GM21526 (cell line): ENCODE results near the gene MRPL53.
"Not testable (repeated sequence)": the region's sequence is repeated elsewhere in the genome, so short reads cannot be mapped to it uniquely, and the experiment has no call there.

Source experiments
- ATAC-seq: cut with Tn5 transposase; IDR thresholded peaks from one replicate; pipeline ENCODE4 v1.9.1; 2021; ENCODE audit warnings: moderate library complexity; ENCODE audit not compliant: unreplicated experiment, low FRiP score

MRPL53 gene

DNA sequence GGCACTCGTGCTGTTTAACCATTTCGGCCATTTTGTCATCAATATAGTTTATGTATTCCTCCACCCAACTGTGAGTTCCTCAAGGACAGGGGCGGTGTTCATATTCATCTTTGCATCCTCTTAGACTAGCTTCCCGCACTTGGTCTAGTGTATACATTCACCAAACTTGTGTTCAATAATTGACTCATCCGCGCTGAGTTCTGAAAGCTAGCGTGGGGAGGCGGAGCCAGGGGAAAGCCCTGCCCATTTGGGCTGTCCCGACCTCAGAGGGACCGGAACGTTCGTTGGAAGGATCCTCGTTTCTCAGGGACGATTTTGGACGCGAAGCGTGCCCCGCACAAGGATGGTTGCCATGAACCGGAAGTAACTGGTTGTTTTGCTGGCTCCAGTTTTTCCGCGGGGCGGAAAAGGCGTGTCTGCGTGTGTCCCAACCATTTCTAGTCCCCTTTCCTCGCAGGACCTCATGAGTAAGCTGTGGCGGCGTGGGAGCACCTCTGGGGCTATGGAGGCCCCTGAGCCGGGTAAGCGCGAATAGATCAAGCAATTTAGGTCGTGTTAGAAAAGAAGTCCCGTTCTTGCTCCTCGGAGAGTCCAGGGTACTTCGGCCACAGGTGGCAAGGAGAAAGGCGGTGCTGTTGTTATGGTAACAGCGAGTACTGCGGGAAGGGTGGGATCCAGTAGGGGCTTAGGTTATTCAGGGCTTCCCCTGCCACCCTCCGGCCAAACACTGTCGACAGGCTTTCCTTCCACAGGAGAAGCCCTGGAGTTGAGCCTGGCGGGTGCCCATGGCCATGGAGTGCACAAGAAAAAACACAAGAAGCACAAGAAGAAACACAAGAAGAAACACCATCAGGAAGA is 17.6 kb downstream of the MRPL53 start, which contains the start of gene INO80B:
TSS of gene INO80B (plus strand) at position 434 of the 858 bp plus-strand sequence. CDS start at position 464, 30 bp downstream.
- ATAC-seq, result peak; percentile 48

DNA sequence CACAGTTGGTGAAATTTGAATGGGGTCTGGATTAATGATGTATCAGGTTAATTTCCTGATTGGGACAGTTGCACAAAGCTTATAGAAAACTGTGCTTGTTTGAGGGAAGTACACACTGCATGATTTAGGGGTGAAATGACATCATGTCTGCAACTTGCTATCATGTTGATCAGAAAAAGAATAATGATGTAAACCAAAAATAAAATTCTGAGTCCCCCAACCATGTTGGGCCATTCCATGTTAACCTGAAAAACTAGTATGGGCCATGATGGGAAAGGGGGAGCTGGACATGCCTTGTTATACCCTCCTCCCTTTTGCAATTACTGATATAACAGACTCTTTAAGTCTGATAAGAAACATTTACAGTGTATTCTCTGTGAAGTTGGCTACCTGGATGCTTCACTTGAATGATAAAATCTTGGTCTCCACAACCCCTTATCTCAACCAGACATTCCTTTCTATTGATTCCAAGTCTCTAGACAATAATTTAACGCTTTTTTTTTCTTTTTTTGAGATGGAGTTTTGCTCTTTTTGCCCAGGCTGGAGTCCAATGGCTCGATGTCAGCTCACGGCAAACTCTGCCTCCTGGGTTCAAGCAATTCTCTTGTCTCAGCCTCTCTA is 21.8 kb downstream of the MRPL53 start:
- no peak for ATAC-seq

DNA sequence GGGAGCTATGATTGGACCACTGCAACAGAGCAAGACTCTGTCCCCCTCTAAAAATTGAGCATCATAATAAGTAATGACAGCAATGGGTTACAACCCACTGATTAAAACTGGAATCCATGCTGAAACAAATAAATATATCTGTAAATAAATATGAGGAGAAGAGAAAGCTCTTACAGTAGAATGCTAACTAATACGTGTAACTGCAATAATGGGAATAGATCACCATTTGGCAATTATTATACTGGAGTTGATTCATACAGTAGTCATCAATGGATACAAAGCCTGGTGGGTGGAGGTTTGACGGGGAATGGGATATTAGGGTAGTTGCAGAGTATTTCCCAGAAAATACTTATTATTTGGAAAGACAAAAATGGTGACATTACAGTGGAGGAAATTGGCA is 23.7 kb downstream of the MRPL53 start:
- ATAC-seq, result no peak

- no peak for ATAC-seq
Measured at GRCh38 chr2:74447230-74447999, 25.1 kb downstream of the MRPL53 start.

DNA sequence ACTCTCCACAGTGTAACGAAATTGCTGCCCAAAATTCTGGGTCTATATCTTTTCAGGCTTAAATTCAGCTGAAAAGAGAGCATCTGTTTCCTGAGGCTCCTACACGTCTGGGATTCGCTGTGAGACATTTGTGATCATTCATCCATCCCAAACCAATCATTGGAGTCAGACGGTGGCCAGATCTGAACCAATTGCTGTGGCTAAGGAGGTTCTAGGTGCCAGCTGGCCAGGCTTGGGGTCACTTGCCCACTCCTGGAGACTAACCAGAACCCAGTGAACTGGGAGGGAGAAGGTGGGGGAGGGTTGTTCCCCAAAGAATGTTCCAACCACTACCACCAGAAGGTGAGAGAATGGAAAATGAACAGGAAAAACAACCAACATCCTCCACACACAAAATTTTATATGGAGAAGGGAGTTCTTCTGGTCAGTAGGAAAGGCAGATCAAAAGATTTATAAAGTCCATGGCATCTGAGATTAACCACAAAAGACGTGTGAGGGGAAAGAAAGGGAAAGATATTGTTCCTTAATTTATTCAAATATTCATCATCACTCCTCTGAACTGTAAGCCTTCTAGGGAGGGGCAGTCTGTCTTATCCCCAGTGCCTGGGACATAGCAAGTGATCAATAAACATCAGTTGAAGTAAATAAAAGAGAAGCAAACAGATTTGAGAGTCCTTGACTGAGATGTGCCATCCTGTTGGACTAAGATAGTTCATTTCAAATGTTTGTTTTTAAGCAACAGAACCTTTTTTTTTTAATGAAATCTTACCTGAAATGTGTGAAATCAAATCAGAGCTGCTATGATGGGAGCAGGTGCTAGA is 27.8 kb downstream of the MRPL53 start:
- ATAC-seq, result no peak

- not testable (repeated sequence) for ATAC-seq
Measured at GRCh38 chr2:74442483-74443297, 29.8 kb downstream of the MRPL53 start.

DNA sequence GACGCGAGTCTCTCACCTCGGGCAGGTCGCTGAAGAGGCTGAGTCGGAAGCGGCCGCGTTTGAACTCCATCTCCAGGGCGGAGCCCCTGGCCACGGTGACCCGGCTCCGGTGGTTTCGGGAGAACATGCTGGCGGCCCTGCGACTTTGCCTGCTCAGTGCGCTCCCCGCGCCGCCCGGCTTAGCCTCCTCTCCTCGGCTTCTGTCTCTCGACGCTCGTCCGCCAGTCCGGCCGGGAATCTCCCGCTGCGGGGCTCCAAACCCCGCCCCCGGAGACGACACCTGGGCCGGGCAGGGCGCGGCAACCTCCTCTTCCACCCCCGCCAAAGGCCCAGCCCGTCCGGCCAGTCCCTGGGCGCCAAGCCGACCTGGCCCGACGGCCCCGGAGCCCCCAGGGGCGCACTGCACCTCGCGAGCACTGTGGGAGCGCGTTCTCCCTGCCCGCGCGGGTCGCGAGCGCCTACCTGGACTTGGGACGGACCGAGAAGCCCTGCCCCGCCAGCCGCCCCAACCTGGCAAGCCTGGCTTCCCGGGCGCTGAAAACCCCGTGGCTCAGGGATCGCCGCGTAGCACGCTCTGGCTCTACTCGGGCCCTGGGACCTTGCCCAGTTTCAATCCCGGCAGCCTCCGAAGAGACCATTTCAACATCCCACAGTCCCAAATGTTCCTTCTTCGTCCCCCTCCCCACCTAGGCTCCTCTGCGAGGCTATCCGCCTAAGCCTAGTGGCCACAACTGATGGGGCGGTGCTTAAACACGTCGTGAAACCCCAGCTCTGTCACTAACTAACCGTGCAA is 30.6 kb downstream of the MRPL53 start, which contains the start of gene RTKN:
TSS of gene RTKN (minus strand) at position 248 of the 793 bp plus-strand sequence. CDS start at position 127, 121 bp downstream.
- ATAC-seq, result no peak

DNA sequence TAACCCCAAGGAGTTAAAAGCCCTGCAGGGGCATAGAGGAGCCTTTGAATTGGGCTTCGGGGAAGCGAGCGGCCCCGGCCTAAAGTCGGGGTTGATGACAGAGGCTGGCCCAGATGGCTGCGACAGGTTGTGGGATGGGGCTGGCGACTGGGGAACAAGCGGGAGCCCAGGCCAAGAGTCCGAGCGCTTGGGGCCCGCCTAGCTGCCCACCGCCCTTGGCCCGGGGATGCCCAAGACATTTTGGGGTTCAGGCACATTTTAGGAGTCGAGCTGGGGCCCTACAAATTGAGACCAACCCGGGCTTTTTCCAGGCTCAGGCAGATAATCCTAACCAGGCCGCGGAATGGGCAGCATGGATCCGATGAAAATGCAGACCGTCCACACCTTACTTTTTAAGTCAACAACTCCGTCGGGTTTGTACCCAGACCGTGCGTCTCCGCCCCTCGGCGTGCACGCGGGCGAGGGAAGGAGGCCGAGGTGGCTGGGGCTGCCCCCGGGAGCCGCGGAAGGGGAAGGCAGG is 31.2 kb downstream of the MRPL53 start:
- ATAC-seq, result no peak

GRCh38 chr2:74440378-74441169 is 31.9 kb downstream of the MRPL53 start:
- peak; percentile 74 for ATAC-seq

DNA sequence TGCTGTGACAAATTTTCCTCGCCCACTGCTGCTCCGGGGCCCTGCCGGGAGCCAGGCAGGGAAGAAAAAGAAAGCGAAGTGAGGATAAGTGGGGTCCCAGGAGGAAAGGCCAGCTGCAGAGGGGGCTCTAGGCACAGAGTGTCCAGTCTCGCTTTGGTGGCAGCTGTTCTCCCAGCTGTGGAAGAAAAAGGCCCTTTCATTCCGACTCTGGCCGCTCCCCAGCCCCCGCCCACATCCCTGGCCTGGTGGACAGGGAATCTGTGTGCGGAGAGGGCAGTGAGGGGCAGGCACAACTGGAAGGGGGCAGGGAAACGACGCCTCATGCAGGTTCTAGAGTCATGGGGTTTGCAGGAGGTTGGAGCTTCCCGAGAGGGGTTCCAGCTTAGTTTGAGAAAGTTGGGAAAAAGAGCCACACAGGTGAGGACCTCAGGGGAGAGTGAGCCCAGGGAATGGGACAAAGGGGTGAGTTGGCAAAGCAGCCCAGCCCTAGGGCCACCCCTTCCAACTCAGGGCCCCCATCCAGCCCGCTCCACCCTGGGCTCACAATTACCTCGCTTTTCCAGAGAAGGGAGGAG is 32.6 kb downstream of the MRPL53 start:
- ATAC-seq, result no peak

DNA sequence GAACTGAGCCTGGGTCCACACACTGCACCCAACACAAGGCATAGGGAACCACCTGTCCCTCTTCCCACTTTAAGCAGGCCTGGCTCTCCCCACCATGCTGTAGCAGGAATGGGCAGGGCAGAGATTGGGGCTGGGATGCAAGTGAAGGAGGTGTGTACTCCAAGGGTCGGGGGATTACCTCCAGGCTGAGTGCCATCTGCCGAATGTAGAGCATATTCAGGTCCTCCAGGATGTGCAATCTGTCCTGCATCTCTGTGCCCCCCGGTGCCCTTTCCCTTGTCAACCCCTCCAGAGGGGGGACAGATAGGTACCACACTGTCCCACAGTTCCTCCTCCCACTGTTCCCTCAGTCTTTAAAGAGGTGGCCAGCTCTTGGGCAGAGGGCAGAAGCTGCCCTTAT is 33.1 kb downstream of the MRPL53 start:
- ATAC-seq, result no peak

GRCh38 chr2:74438248-74438647 is 34.2 kb downstream of the MRPL53 start:
- ATAC-seq, result no peak

- ATAC-seq, result no peak
Measured at GRCh38 chr2:74436848-74437695, 35.4 kb downstream of the MRPL53 start.

DNA sequence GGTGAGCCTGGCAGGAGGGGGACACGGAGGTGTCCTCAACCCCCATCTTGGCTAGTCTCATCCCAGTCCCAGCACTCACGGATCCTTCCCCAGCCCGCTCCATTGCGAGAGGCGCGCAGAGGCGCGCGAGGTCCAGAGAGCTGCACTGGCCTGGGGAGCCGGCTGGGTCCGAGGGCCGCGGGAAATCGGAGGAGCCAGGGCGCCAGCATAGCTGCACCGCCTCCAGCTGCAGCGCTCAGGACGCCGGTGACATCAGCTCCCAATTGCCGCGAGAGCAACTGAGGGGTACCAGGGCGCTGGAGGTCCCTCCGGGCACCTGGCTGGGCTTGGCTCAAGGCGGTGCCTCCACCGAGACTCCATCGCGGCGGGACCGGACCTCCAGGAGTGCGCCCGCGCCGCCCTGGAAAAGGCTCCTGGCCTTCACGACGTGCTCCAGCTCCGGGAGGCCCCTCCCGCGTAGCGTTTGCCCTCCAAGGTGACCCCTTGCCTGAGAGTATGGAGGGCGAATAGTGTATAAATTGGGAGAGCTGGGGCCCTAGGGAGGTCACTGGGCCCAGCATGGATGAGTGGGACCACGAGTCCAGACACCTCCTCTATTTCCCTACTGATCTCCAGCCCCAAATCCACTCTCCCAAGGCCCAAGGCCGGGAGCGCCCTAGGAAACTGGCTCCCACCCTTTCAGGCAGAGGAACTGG is 36.2 kb downstream of the MRPL53 start:
- ATAC-seq, result no peak

- no peak for ATAC-seq
Measured at GRCh38 chr2:74430502-74430901, 42.0 kb downstream of the MRPL53 start.
